NT2/D1 (cell line): ENCODE data around the gene RHNO1.

Experiments
- SUZ12 ChIP-seq: IDR thresholded peaks from 2 replicates; pipeline ENCODE4 v1.6.1; 2011; ENCODE audit not compliant: insufficient read length, insufficient read depth; ENCODE audit errors: extremely low read depth
- YY1 ChIP-seq: IDR thresholded peaks from 2 replicates; pipeline ENCODE4 v1.6.1; 2011; ENCODE audit not compliant: insufficient read length, insufficient read depth
- ZNF274 ChIP-seq: IDR thresholded peaks from 2 replicates; pipeline ENCODE4 v1.6.1; 2011; ENCODE audit warnings: mild to moderate bottlenecking, low read depth, low read length

DNA sequence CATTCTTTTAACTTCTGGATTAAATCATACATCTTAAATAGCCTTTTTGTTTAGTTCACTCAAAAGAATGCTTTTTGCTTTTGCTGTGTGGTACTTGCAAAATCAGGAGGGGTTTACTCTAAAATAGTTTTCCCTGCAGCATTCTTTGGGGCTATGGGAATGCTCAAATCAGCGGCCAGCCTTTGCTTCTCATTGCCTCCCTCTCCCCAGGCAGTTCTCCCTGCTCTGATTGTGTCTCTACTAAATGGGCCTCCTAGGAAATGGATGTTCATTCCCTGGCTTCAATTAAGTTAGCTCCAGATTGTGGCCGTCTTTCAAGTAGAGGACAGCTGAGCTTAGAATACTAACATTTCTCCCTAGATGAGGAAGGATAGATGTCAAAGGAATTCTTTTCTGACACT, 18.0 kb downstream of the RHNO1 start:
- TF ChIP-seq ZNF274 (no peak), YY1 (no peak), SUZ12 (no peak)
